ENCODE results near the gene BCR. TPM values are rescaled to one million over a fixed set of nuclear protein-coding genes. Genes with fewer than 3 reads are reported as not detected.
A peak's percentile ranks its signal among the peaks of the same experiment; 100 is the strongest.

Gene BCR
- total RNA-seq, 1 donor, result 28.6 TPM

GRCh38 chr22:23193196-23193827 lies 13.0 kb downstream of the BCR start:
- no peak for DNase-seq (ENCODE audit: insufficient read length, low spot score, missing footprints)
- Histone ChIP-seq H3K27me3 (ENCODE audit: insufficient read depth, low read length) (no peaks in the 10 kb centered on the region), H4K20me1 (ENCODE audit: insufficient read depth, low read length) (peaks cover 69% of the 10 kb centered on the region), H2AFZ (ENCODE audit: low read length) (no peak overlapping the region), H3K4me2 (ENCODE audit: insufficient read depth, low read length) (peak overlapping the region; percentile 54), H3K4me3 (ENCODE audit: insufficient read depth, low read length) (no peak overlapping the region), H3K27ac (ENCODE audit: low read depth, low read length) (no peak overlapping the region), H3K4me1 (ENCODE audit: insufficient read depth, low read length) (peaks cover 15% of the 10 kb centered on the region), H3K36me3 (ENCODE audit: insufficient read depth, low read length) (no peaks in the 10 kb centered on the region), H3K9me3 (ENCODE audit: low read depth, low read length) (no peaks in the 10 kb centered on the region), H3K79me2 (ENCODE audit: insufficient read depth, low read length) (peaks cover 82% of the 10 kb centered on the region)
- TF ChIP-seq CTCF (IDR thresholded peaks at IDR 0.05; ENCODE audit: extremely low read depth, low read depth, low read length), result no peak

GRCh38 chr22:23193882-23194281 lies 13.6 kb downstream of the BCR start:
- Histone ChIP-seq H3K4me2 (ENCODE audit: insufficient read depth, low read length) (peak overlapping the region; percentile 54), H4K20me1 (ENCODE audit: insufficient read depth, low read length) (peaks cover 68% of the 10 kb centered on the region), H3K36me3 (ENCODE audit: insufficient read depth, low read length) (no peaks in the 10 kb centered on the region), H2AFZ (ENCODE audit: low read length) (no peak overlapping the region), H3K27ac (ENCODE audit: low read depth, low read length) (no peak overlapping the region), H3K9me3 (ENCODE audit: low read depth, low read length) (no peaks in the 10 kb centered on the region), H3K4me1 (ENCODE audit: insufficient read depth, low read length) (peaks cover 11% of the 10 kb centered on the region), H3K4me3 (ENCODE audit: insufficient read depth, low read length) (no peak overlapping the region), H3K27me3 (ENCODE audit: insufficient read depth, low read length) (no peaks in the 10 kb centered on the region), H3K79me2 (ENCODE audit: insufficient read depth, low read length) (peaks cover 82% of the 10 kb centered on the region)
- peak; percentile 94 for DNase-seq (ENCODE audit: insufficient read length, low spot score, missing footprints)
- no peak for TF ChIP-seq CTCF (IDR thresholded peaks at IDR 0.05; ENCODE audit: extremely low read depth, low read depth, low read length)

- H3K27me3 ChIP-seq (ENCODE audit: insufficient read depth, low read length), result no peaks in the 10 kb centered on the region
- no peak overlapping the region for H3K27ac ChIP-seq (ENCODE audit: low read depth, low read length)
- no peak overlapping the region for H3K4me3 ChIP-seq (ENCODE audit: insufficient read depth, low read length)
- H3K9me3 ChIP-seq (ENCODE audit: low read depth, low read length), result no peaks in the 10 kb centered on the region
- no peak overlapping the region for H2AFZ ChIP-seq (ENCODE audit: low read length)
- H3K36me3 ChIP-seq (ENCODE audit: insufficient read depth, low read length), result no peaks in the 10 kb centered on the region
- TF ChIP-seq CTCF (IDR thresholded peaks at IDR 0.05; ENCODE audit: extremely low read depth, low read depth, low read length), result no peak
- no peak for DNase-seq (ENCODE audit: insufficient read length, low spot score, missing footprints)
- no peak overlapping the region for H3K4me2 ChIP-seq (ENCODE audit: insufficient read depth, low read length)
- H3K79me2 ChIP-seq (ENCODE audit: insufficient read depth, low read length), result peaks cover 74% of the 10 kb centered on the region
- peaks cover 62% of the 10 kb centered on the region for H4K20me1 ChIP-seq (ENCODE audit: insufficient read depth, low read length)
- H3K4me1 ChIP-seq (ENCODE audit: insufficient read depth, low read length), result peaks cover 11% of the 10 kb centered on the region
Observed at GRCh38 chr22:23196165-23196564, 15.9 kb downstream of the BCR start.

- no peaks in the 10 kb centered on the region for H3K9me3 ChIP-seq (ENCODE audit: low read depth, low read length)
Observed at GRCh38 chr22:23197836-23198235, 17.5 kb downstream of the BCR start.

More at GRCh38 chr22:23197836-23198235, 17.5 kb downstream of the BCR start:
- H3K4me3 ChIP-seq (ENCODE audit: insufficient read depth, low read length), result no peak overlapping the region
- H3K4me2 ChIP-seq (ENCODE audit: insufficient read depth, low read length), result no peak overlapping the region
- H3K4me1 ChIP-seq (ENCODE audit: insufficient read depth, low read length), result peaks cover 11% of the 10 kb centered on the region
- no peak for TF ChIP-seq CTCF (IDR thresholded peaks at IDR 0.05; ENCODE audit: extremely low read depth, low read depth, low read length)
- DNase-seq (ENCODE audit: insufficient read length, low spot score, missing footprints), result peak; percentile 32
- peaks cover 50% of the 10 kb centered on the region for H4K20me1 ChIP-seq (ENCODE audit: insufficient read depth, low read length)
- no peak overlapping the region for H3K27ac ChIP-seq (ENCODE audit: low read depth, low read length)
- H3K27me3 ChIP-seq (ENCODE audit: insufficient read depth, low read length), result no peaks in the 10 kb centered on the region
- H2AFZ ChIP-seq (ENCODE audit: low read length), result no peak overlapping the region
- peaks cover 57% of the 10 kb centered on the region for H3K79me2 ChIP-seq (ENCODE audit: insufficient read depth, low read length)
- H3K36me3 ChIP-seq (ENCODE audit: insufficient read depth, low read length), result no peaks in the 10 kb centered on the region

All from osteoblast (primary cell).